Calu3 (cell line): ENCODE measurements around the gene SH3TC2. TPM values are rescaled to one million over a fixed set of nuclear protein-coding genes. Genes with fewer than 3 reads are reported as not detected.

Experiments used
- BruUV-seq: library from RNA; stranded (reverse); fragments of 400-500 nt; replicated peaks from 2 replicates; lab custom pipeline; 2021; lab: Mats Ljungman, UMichigan
- CTCF ChIA-PET: fragments of 300-600 bp; sonication (Branson Sonifier 250); formaldehyde crosslinking; loops from one replicate; lab custom pipeline; 2022; ENCODE audit warnings: antibody characterized with exemption; lab: Charles Lee
- DNase-seq: peaks from one replicate; pipeline ENCODE4 v3.0.0; 2022
- H3K27ac Mint-ChIP-seq: one replicate; pipeline ENCODE4 v1.8.0; 2022; ENCODE audit warnings: mixed read lengths; ENCODE audit not compliant: unreplicated experiment
- H3K27me3 Mint-ChIP-seq: one replicate; pipeline ENCODE4 v1.8.0; 2022; ENCODE audit warnings: mixed read lengths; ENCODE audit not compliant: unreplicated experiment
- H3K36me3 Mint-ChIP-seq: one replicate; pipeline ENCODE4 v1.8.0; 2022; ENCODE audit warnings: mild to moderate bottlenecking, moderate library complexity, mixed read lengths; ENCODE audit not compliant: insufficient read depth, unreplicated experiment
- H3K4me1 Mint-ChIP-seq: one replicate; pipeline ENCODE4 v1.8.0; 2022; ENCODE audit warnings: mild to moderate bottlenecking, low read depth, mixed read lengths; ENCODE audit not compliant: unreplicated experiment
- H3K4me3 Mint-ChIP-seq: one replicate; pipeline ENCODE4 v1.8.0; 2022; ENCODE audit warnings: mild to moderate bottlenecking, low read depth, moderate library complexity, mixed read lengths; ENCODE audit not compliant: unreplicated experiment
- H3K9me3 Mint-ChIP-seq: one replicate; pipeline ENCODE4 v1.8.0; 2022; ENCODE audit warnings: low read depth, mixed read lengths; ENCODE audit not compliant: unreplicated experiment
- intact Hi-C: fragments of 100-400 bp; cut with micrococcal nuclease; formaldehyde crosslinking; loops from one replicate; pipeline ENCODE4 v1.10.0; 2022; ENCODE audit not compliant: unreplicated experiment
- total RNA-seq: library from RNA; stranded (reverse); gene quantifications from 2 replicates; pipeline ENCODE4 v1.2.3, GENCODE V29; 2022
- TF ChIP-seq, protein P1 (sequence below): fragments of 200-600 bp; IDR thresholded peaks from one replicate; pipeline ENCODE4 v1.8.0; 2022; ENCODE audit warnings: antibody characterized with exemption; ENCODE audit not compliant: unreplicated experiment

Gene SH3TC2
- total RNA-seq, 1 experiment from 2014 or later = 60.3 TPM

DNA sequence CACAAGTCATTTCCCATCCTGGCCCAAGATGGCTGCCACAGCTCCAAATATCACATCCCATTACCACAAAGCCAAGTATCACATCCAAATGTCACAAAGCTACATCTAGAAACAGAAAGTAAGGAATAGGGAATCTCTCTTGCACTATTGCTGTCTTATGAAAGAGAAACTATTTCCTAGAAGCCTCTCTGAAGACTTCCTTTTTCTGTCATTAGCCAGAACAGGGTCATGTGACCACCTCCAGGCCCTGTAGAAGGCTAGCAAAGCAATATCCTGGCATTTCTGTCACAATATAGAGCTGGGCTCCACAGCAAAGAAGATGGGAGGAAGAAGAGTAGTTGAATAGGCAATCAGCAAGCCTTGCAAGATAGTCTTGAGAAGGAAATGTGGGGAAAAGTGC lies 99.2 kb downstream of the SH3TC2 start:
- H3K4me3 Mint-ChIP-seq = no peak overlapping the region
- CTCF ChIA-PET = no interaction called here
- peaks cover 89% of the 10 kb centered on the region for H3K4me1 Mint-ChIP-seq
- TF ChIP-seq, protein P1, sequence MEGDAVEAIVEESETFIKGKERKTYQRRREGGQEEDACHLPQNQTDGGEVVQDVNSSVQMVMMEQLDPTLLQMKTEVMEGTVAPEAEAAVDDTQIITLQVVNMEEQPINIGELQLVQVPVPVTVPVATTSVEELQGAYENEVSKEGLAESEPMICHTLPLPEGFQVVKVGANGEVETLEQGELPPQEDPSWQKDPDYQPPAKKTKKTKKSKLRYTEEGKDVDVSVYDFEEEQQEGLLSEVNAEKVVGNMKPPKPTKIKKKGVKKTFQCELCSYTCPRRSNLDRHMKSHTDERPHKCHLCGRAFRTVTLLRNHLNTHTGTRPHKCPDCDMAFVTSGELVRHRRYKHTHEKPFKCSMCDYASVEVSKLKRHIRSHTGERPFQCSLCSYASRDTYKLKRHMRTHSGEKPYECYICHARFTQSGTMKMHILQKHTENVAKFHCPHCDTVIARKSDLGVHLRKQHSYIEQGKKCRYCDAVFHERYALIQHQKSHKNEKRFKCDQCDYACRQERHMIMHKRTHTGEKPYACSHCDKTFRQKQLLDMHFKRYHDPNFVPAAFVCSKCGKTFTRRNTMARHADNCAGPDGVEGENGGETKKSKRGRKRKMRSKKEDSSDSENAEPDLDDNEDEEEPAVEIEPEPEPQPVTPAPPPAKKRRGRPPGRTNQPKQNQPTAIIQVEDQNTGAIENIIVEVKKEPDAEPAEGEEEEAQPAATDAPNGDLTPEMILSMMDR = no peak
- intact Hi-C loops = no loop called here
- no TSS peak for BruUV-seq
- H3K27ac Mint-ChIP-seq = peak overlapping the region; percentile 47
- no peak for DNase-seq
- no peaks in the 10 kb centered on the region for H3K27me3 Mint-ChIP-seq
- H3K9me3 Mint-ChIP-seq = no peaks in the 10 kb centered on the region
- peaks cover 24% of the 10 kb centered on the region for H3K36me3 Mint-ChIP-seq

DNA sequence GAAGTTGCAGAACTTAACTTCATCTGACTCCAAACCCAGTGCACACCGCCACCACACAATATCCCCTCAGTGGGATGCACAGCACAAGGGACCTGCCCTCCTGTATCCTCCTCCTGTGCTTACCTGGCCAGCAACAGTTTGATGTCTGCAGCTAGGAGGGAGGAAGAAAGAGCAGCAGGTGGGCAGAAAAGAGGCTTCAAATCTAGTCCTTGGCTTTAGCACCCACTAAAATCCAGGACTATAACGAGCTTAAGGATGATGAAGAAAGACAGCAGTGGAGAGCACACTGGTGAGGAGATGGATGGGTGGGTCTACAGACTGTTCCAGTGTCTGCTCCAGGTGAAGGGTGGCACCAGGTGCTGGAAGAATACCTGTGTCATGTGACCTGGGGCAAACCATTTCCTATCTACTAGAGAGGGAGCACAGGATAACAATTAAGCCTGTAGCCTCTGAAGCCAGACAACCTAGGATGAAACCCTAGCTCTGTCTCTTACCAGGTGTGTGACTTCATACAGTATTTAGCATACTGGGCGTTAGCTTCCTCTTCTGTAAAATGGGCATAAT lies 100.0 kb downstream of the SH3TC2 start:
- peak overlapping the region; percentile 67 for H3K27ac Mint-ChIP-seq
- H3K4me1 Mint-ChIP-seq = peaks cover 89% of the 10 kb centered on the region
- intact Hi-C loops = no loop called here
- no peak overlapping the region for H3K4me3 Mint-ChIP-seq
- no peaks in the 10 kb centered on the region for H3K9me3 Mint-ChIP-seq
- no peaks in the 10 kb centered on the region for H3K27me3 Mint-ChIP-seq
- no TSS peak for BruUV-seq
- TF ChIP-seq, protein P1 = no peak
- DNase-seq = no peak
- peaks cover 18% of the 10 kb centered on the region for H3K36me3 Mint-ChIP-seq
- CTCF ChIA-PET = interaction anchor here (0.5 to 2.3 kb wide), 4 partner anchors 49 to 307 kb away, joined by 3 to 20 read pairs (median 4); no protein-coding TSS in a partner anchor

DNA sequence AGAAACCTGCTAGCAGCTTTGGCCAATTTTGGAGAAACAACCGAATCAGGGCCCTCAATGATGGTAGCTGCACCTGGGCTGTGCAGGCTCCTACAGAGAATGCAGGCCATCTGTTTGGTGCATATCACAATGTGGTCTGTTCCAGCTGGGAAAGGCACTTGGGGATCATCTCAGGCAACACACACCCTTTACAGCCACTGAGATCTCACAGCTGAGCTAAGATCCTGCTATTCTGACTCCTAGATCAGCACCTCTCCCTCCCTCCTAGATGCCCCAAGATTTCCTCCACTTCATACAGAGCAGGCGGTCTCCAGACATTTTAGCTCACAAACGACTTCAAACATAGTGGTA lies 100.7 kb downstream of the SH3TC2 start:
- Mint-ChIP-seq H3K27me3 (no peaks in the 10 kb centered on the region), H3K27ac (peak overlapping the region; percentile 67), H3K9me3 (no peaks in the 10 kb centered on the region), H3K4me3 (no peak overlapping the region), H3K4me1 (peaks cover 89% of the 10 kb centered on the region), H3K36me3 (peaks cover 18% of the 10 kb centered on the region)
- CTCF ChIA-PET = interaction anchor here (0.6 to 2.3 kb wide), 3 partner anchors 49 to 221 kb away, joined by 3 to 20 read pairs (median 3); no protein-coding TSS in a partner anchor
- intact Hi-C loops = no loop called here
- DNase-seq = no peak
- BruUV-seq = no TSS peak
- TF ChIP-seq, protein P1 = no peak

DNA sequence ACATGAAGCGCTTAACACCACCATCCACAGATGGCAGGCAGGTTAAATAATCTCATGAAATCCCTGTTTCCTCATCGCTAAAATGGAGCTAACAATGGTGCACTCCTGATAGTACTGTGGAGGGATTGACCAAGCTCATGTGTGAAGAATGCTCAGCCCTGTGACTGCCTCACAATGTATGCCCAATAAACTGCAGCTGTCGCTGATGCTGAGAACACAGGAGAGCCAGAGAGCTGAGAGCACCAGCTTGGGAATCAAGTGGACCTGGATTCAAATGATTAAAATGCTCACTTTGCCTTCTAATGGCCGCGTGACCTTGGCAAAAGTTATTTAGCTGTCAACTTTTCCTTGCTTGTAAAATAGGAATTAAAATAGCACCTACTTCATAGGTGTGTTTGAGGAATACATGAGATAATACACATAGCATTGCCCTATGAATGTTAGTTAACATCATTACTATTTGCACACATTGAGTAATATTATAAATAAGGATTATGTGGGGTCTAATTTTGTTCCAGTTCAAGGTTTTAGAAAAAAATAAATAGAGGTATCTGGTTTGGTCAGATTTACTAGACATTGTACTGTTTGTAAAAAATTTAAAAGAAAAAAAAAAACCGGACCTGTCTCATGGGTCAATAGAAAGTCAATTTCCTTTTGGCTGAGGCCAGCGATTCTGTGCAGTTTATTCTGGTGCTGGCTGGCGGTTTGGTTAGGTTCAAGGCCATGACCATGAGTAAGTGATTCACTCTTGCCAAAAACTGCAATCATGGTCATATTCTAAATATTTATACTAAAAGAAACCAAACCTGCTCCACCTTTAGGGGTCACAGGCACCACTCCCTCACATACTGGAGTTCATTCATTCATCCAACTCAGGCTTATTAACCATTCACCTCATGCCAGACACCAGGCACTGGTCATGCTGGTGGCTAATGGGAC lies 101.3 kb downstream of the SH3TC2 start:
- Mint-ChIP-seq H3K9me3 (no peaks in the 10 kb centered on the region), H3K36me3 (peaks cover 15% of the 10 kb centered on the region), H3K4me1 (peaks cover 89% of the 10 kb centered on the region), H3K4me3 (no peak overlapping the region), H3K27me3 (no peaks in the 10 kb centered on the region), H3K27ac (peak overlapping the region; percentile 67)
- TF ChIP-seq, protein P1 = no peak
- intact Hi-C loops = no loop called here
- BruUV-seq = no TSS peak
- DNase-seq = peak; percentile 60
- CTCF ChIA-PET = interaction anchor here (0.6 to 2.3 kb wide), 6 partner anchors 22 to 220 kb away, joined by 3 to 20 read pairs (median 3); partner anchors contain the start of gene ADRB2
